ENCODE measurements around the gene TRIM52. TPM values are rescaled to one million over a fixed set of nuclear protein-coding genes. Genes with fewer than 3 reads are reported as not detected.

Gene TRIM52
- total RNA-seq, 1 experiment from 2014 or later, result 7.8 TPM

DNA sequence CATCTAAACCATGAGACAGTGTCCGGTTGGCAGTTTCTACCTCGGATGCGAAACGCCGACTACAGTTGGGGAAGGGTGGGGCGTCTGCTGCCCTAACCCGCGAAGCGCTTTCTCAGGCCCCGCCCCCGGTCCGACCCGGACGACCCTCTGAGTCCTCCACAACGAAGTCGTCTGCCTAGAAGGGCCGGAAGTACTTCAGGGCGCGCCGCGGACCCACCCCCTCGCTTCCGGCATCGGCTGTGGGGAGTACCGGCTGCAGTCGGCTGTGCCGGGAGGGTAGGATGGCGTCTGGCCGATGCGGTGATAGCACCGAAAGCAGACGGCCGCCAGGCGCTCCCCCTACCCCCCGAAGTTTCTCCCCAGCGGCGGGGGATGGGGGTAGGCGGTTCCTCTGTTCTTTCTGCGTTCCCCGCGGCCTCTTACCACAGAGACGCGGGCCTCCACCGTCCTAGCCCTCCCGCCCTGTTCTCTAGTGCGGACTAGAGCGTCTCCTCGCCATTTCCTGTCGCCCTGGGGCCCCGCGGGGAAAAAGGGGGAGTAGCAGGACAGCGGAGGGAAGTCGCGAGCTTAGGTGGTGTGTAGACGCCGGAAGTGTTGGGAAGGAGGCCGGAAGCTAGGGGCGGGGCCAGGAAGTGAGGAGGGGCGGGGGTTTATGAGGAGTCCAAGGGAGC, 37.8 kb downstream of the TRIM52 start, which contains the start of gene TRIM41 (continued):
- TF ChIP-seq, protein P1, sequence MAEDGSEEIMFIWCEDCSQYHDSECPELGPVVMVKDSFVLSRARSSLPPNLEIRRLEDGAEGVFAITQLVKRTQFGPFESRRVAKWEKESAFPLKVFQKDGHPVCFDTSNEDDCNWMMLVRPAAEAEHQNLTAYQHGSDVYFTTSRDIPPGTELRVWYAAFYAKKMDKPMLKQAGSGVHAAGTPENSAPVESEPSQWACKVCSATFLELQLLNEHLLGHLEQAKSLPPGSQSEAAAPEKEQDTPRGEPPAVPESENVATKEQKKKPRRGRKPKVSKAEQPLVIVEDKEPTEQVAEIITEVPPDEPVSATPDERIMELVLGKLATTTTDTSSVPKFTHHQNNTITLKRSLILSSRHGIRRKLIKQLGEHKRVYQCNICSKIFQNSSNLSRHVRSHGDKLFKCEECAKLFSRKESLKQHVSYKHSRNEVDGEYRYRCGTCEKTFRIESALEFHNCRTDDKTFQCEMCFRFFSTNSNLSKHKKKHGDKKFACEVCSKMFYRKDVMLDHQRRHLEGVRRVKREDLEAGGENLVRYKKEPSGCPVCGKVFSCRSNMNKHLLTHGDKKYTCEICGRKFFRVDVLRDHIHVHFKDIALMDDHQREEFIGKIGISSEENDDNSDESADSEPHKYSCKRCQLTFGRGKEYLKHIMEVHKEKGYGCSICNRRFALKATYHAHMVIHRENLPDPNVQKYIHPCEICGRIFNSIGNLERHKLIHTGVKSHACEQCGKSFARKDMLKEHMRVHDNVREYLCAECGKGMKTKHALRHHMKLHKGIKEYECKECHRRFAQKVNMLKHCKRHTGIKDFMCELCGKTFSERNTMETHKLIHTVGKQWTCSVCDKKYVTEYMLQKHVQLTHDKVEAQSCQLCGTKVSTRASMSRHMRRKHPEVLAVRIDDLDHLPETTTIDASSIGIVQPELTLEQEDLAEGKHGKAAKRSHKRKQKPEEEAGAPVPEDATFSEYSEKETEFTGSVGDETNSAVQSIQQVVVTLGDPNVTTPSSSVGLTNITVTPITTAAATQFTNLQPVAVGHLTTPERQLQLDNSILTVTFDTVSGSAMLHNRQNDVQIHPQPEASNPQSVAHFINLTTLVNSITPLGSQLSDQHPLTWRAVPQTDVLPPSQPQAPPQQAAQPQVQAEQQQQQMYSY (CRISPR knock-in tag; IDR thresholded peaks at IDR 0.05), result no peak
- TF ChIP-seq OVOL2 (CRISPR knock-in tag; IDR thresholded peaks at IDR 0.05; ENCODE audit: borderline replicate concordance) (no peak), MYBL2 (CRISPR knock-in tag; IDR thresholded peaks at IDR 0.05) (peak; percentile 64), JAZF1 (CRISPR knock-in tag; IDR thresholded peaks at IDR 0.05) (no peak), RELA (CRISPR knock-in tag; IDR thresholded peaks at IDR 0.05; ENCODE audit: borderline replicate concordance) (no peak), FOXP1 (CRISPR knock-in tag; IDR thresholded peaks at IDR 0.05; ENCODE audit: borderline replicate concordance) (peak; percentile 72; the same call in 1 of the 2 replicates), SP1 (CRISPR knock-in tag; conservative IDR thresholded peaks at IDR 0.05) (peak; percentile 86), NR2C2 (CRISPR knock-in tag; IDR thresholded peaks at IDR 0.05) (0 out of 2 replicates have a peak, but pooled peaks have one; percentile 30), IRF2 (CRISPR knock-in tag; IDR thresholded peaks at IDR 0.05; ENCODE audit: borderline replicate concordance, low read depth) (no peak), TEAD4 (CRISPR knock-in tag; IDR thresholded peaks at IDR 0.05) (0 out of 2 replicates have a peak, but pooled peaks have one; percentile 51), NR3C1 (CRISPR knock-in tag; conservative IDR thresholded peaks at IDR 0.05; ENCODE audit: low read depth) (no peak), EMX1 (CRISPR knock-in tag; IDR thresholded peaks at IDR 0.05) (no peak), RORB (CRISPR knock-in tag; IDR thresholded peaks at IDR 0.05) (no peak), GRHL2 (CRISPR knock-in tag; IDR thresholded peaks at IDR 0.05; ENCODE audit: insufficient replicate concordance, severe bottlenecking) (no peak), MXD4 (CRISPR knock-in tag; IDR thresholded peaks at IDR 0.05; ENCODE audit: borderline replicate concordance) (no peak), ELF4 (CRISPR knock-in tag; IDR thresholded peaks at IDR 0.05; ENCODE audit: low read depth) (no peak), NFE2L1 (CRISPR knock-in tag; IDR thresholded peaks at IDR 0.05) (no peak), FOXK1 (CRISPR knock-in tag; IDR thresholded peaks at IDR 0.05) (peak; percentile 89)
- TF ChIP-seq, protein P2, sequence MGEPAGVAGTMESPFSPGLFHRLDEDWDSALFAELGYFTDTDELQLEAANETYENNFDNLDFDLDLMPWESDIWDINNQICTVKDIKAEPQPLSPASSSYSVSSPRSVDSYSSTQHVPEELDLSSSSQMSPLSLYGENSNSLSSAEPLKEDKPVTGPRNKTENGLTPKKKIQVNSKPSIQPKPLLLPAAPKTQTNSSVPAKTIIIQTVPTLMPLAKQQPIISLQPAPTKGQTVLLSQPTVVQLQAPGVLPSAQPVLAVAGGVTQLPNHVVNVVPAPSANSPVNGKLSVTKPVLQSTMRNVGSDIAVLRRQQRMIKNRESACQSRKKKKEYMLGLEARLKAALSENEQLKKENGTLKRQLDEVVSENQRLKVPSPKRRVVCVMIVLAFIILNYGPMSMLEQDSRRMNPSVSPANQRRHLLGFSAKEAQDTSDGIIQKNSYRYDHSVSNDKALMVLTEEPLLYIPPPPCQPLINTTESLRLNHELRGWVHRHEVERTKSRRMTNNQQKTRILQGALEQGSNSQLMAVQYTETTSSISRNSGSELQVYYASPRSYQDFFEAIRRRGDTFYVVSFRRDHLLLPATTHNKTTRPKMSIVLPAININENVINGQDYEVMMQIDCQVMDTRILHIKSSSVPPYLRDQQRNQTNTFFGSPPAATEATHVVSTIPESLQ (CRISPR knock-in tag; IDR thresholded peaks at IDR 0.05), result no peak
- TF ChIP-seq, protein P3, sequence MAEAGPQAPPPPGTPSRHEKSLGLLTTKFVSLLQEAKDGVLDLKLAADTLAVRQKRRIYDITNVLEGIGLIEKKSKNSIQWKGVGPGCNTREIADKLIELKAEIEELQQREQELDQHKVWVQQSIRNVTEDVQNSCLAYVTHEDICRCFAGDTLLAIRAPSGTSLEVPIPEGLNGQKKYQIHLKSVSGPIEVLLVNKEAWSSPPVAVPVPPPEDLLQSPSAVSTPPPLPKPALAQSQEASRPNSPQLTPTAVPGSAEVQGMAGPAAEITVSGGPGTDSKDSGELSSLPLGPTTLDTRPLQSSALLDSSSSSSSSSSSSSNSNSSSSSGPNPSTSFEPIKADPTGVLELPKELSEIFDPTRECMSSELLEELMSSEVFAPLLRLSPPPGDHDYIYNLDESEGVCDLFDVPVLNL (CRISPR knock-in tag; IDR thresholded peaks at IDR 0.05; ENCODE audit: borderline replicate concordance, low read depth), result no peak
- TF ChIP-seq, protein P4, sequence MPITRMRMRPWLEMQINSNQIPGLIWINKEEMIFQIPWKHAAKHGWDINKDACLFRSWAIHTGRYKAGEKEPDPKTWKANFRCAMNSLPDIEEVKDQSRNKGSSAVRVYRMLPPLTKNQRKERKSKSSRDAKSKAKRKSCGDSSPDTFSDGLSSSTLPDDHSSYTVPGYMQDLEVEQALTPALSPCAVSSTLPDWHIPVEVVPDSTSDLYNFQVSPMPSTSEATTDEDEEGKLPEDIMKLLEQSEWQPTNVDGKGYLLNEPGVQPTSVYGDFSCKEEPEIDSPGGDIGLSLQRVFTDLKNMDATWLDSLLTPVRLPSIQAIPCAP (CRISPR knock-in tag; IDR thresholded peaks at IDR 0.05), result no peak
- TF ChIP-seq, protein P5, sequence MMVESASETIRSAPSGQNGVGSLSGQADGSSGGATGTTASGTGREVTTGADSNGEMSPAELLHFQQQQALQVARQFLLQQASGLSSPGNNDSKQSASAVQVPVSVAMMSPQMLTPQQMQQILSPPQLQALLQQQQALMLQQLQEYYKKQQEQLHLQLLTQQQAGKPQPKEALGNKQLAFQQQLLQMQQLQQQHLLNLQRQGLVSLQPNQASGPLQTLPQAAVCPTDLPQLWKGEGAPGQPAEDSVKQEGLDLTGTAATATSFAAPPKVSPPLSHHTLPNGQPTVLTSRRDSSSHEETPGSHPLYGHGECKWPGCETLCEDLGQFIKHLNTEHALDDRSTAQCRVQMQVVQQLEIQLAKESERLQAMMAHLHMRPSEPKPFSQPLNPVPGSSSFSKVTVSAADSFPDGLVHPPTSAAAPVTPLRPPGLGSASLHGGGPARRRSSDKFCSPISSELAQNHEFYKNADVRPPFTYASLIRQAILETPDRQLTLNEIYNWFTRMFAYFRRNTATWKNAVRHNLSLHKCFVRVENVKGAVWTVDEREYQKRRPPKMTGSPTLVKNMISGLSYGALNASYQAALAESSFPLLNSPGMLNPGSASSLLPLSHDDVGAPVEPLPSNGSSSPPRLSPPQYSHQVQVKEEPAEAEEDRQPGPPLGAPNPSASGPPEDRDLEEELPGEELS (CRISPR knock-in tag; IDR thresholded peaks at IDR 0.05), result 0 out of 2 replicates have a peak, but pooled peaks have one; percentile 30
- TF ChIP-seq, protein P6, sequence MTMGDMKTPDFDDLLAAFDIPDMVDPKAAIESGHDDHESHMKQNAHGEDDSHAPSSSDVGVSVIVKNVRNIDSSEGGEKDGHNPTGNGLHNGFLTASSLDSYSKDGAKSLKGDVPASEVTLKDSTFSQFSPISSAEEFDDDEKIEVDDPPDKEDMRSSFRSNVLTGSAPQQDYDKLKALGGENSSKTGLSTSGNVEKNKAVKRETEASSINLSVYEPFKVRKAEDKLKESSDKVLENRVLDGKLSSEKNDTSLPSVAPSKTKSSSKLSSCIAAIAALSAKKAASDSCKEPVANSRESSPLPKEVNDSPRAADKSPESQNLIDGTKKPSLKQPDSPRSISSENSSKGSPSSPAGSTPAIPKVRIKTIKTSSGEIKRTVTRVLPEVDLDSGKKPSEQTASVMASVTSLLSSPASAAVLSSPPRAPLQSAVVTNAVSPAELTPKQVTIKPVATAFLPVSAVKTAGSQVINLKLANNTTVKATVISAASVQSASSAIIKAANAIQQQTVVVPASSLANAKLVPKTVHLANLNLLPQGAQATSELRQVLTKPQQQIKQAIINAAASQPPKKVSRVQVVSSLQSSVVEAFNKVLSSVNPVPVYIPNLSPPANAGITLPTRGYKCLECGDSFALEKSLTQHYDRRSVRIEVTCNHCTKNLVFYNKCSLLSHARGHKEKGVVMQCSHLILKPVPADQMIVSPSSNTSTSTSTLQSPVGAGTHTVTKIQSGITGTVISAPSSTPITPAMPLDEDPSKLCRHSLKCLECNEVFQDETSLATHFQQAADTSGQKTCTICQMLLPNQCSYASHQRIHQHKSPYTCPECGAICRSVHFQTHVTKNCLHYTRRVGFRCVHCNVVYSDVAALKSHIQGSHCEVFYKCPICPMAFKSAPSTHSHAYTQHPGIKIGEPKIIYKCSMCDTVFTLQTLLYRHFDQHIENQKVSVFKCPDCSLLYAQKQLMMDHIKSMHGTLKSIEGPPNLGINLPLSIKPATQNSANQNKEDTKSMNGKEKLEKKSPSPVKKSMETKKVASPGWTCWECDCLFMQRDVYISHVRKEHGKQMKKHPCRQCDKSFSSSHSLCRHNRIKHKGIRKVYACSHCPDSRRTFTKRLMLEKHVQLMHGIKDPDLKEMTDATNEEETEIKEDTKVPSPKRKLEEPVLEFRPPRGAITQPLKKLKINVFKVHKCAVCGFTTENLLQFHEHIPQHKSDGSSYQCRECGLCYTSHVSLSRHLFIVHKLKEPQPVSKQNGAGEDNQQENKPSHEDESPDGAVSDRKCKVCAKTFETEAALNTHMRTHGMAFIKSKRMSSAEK (CRISPR knock-in tag; IDR thresholded peaks at IDR 0.05; ENCODE audit: borderline replicate concordance), result no peak
- TF ChIP-seq, protein P7, sequence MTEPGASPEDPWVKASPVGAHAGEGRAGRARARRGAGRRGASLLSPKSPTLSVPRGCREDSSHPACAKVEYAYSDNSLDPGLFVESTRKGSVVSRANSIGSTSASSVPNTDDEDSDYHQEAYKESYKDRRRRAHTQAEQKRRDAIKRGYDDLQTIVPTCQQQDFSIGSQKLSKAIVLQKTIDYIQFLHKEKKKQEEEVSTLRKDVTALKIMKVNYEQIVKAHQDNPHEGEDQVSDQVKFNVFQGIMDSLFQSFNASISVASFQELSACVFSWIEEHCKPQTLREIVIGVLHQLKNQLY (CRISPR knock-in tag; IDR thresholded peaks at IDR 0.05), result no peak
